OCI-M2 (cell line): Measurements from ENCODE around the gene DOCK10.
"Not testable (repeated sequence)": the region's sequence is repeated elsewhere in the genome, so short reads cannot be mapped to it uniquely, and the experiment has no call there.

ENCODE experiments used
- DNase-seq: peaks from one replicate; lab custom pipeline; 2025; ENCODE audit not compliant: unreplicated experiment; lab: John Stamatoyannopoulos, UW

DOCK10 gene

DNA sequence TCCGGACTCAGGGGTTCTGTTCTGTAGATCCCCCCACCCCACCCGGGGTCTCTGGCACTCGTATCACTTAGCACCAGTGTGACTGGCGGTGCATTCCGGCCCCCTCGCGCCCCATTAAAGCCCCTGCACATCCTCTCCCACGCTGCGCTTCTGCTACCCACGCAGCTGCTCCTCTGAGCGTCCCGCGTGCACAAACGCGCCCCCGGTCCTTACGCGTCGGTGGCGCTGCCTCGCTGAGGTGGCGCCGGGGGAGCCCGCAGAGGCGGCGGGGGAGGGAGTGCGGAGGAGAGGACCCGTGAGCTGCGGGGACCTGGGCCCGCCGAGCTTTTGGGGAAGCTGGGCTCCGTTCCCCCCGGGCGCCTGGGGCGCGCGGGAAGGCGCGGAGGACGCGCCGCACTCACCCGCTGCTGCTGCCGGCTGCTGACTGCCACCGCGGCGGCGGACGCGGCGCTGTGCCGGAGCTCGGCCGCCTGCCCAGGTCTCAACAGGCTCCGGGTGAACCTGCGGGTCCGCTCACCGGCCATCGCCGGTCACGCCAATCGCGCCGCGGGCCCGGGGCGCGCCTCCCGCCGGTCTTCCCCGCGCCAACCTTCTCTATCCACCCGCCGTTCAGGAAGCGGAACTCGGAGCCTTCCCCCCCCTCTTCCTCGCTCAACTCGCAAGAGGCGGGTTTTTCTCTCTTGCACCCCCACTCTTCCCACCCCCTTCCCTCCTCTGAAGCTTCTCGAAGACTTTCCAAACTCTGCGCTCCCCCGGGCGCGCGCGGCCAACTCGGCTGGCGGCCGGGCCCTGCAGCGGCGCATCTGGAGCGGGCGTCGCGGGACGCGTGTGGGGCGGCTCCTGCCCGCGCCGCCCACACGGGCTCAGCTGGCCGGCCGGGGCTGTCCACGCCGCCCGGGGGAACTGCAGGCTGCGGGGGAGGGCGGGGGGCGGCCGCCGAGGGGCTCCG lies at the start of gene DOCK10:
TSS of gene DOCK10 (minus strand) at position 618 of the 949 bp plus-strand sequence. CDS start at position 524, 94 bp downstream.
- no peak for DNase-seq

DNA sequence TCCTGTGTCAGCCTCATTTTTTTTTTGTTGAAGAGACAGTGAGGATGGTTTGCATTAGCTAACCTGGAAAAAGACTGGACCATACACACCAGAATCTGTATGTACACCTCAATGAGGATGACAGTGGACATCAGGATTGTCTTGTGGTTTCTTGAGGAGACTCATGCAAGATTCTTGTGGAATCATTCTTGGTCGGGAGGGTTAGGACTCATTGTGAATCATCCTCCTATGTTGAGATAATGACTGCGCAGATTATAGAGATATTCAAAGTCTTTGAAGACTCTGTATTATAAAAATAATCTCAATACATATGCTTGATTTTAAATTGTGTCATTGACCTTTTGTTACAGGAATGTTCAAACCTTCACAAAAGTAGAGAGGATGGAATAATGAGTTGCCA lies 49.1 kb upstream of the DOCK10 start:
- no peak for DNase-seq

DNA sequence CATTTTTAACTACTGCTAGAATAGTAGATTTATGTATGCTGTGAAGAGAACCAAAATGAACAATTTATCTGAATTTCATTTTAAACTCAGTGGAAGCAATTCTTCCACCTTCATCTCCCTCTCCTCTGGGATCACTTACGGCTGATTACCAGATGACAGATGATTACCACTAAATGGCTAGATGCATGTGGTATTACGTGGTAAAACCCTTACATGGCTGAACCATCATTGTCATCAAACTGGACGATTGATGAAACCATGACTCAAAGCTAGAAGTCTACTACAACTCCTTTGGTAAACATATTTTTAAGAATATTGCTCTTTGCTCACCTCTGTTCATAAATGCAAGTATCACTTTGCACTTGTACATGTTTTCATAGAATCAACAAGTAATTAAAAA lies 48.5 kb upstream of the DOCK10 start:
- no peak for DNase-seq

DNA sequence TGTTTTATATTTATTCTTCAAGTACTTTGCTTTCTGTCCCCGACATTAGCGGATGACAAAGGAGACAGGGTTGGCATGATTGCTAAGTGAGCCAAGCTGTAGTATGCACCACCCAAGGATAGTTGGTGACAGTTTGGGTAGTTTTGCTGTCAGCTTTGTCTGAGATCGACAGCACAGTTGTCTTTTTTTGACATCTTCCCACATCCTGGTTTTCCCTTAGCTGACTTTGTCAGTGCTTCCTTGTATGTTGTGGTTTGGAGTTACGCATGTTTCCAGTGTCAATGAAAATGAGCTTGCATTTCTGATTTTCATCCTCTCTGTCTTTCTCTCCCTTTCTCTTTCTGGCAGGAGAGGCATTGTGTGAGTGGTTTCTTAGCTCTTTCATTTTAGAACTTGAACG lies 44.6 kb upstream of the DOCK10 start:
- no peak for DNase-seq

DNA sequence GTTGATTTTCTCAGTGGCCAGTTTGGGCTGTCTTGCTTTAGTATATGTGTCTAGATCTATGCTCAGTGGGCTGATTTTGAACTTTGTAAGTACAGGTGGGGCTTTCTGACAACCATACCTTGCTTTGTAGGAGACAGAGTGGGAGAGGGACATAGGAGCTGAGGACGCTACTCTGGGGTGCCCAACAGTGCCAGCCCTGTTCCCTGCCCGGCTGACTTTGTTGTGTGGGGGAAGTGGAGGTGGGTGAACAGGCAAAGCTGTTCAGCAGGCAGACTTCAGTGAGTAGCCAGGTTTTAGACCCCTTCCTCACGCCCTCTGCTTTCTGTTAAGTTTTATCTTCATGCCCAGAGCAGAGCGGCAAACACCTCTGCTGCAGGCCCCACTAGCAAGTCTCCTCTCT lies 44.2 kb upstream of the DOCK10 start:
- DNase-seq = no peak

DNA sequence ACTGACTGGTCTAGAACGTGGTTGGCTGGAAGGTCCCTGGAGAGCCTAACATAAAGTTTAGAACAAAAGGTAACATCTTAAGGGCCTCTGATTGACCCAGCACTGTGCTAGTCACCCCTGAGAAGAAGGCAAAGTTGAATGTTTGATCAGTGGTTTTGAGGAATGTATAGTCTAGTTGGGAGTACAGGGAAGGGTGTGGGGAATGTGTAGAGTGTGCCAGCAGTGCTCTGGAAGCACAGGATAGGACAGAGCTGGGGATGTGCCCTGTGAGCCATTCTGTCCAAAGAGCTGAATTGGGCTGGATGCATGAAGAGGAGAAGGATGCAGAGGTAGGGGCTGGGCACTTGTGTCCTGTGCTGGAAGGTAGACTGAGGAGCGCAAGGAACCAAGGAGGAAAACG lies 41.0 kb upstream of the DOCK10 start:
- DNase-seq = no peak

DNA sequence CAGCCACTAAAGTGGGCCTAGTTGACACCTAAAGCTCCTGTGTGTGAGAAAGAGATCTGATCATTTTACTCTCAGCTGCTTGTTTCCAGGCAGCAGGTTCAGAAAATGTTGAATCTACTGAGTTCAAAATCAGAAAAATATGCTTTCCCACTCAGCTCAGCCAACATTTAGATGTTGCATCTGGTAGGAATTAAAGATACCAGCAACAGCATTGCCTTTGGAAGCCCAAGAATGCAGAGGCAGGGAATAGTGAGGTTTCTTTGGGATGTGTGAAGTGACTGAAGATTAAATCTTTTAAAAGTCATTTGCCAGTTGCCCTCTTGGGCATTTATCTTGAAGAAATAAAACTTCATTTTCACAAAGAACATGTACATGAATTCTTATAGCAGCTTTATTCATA lies 33.9 kb upstream of the DOCK10 start:
- no peak for DNase-seq

DNA sequence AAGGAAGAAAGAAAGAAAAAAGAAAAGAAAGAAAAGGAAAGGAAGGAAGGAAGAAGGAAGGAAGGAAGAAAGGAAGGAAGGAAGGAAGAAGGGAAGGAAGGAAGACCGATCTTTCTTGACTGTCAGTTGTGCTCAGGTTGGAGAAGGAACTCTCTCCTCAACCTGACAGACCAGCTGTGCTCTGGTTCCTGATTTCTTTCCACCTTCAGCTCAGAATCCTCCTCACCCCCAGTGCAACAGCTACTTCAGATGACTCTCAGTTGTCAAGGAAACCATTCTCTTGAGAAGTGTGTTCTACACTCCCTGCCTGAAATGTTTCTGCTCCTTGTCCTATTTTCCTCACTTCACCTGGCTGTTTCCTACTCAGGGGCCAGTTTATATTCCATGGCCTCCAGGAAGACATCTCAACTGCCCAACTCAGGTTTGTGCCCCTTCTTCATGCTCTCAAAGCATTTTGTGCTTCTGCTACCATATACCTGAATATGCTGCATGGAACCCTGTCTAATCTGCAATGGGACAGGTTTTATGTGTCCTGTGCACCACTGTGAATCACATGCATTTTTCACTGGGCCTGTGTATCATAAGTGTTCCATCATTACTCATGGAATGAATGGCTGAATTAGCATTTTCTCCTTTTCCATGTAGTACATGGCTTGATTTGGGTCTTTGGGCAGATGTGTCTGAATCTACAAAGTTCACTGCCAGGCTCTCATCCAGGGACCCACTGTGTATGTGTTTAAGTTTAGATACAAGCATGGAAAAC lies 32.8 kb upstream of the DOCK10 start:
- DNase-seq = no peak

DNA sequence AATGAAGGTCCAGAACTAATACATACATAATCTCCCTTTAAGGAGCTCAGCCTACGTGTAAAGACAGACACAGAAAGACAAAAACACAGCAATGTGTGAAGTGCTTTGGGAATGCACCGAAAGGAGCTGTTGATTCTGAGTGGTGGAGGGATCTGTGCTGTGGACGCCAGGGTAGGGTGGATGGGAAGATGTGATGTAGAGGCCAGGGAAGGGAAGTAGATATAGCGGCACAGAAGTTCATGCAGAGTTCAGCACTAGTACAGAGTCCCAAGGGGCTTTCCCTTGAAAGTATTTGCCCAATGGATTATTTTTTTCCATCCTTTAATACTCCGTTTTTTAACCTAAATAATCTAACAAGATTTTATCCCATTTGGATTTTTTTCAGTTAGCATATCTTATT lies 32.1 kb upstream of the DOCK10 start:
- no peak for DNase-seq

DNA sequence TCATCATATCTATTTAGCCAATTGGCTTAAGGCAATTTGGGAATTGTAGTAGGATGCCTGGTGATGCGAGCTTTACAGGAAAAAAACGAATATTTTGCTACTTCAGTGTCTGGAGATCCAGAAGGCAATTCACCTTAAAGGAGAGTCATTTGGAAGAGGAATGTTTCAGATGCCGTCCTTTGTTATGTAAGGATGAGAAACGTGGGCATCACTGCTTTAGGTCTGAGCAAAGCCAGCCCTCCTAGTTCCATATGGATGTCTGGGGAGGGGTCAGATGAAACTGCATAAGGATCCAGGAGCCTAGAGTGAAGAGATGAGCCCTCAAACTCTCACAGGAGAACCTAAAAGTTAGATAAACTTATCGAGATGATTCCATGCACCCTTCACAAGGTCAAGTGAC lies 30.9 kb upstream of the DOCK10 start:
- DNase-seq = no peak

DNA sequence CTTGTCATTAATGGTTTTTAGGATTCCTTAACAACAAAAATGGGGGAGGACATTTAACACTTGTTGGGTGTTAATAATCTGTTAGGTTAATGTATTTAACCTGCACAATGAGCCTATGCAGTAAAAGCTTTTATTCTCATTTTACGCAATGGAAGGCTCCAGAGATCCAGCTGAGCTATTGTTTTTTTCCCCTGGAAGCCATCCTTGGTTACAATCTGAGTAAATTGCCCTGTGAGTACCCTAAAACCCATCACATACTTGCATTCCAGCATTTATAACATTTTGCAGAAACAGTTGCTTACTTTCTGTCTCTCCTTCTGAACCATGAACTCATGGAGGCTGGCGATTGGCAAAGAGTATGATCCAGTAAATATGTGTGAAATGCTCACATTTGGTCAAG lies 30.2 kb upstream of the DOCK10 start:
- DNase-seq = no peak

DNA sequence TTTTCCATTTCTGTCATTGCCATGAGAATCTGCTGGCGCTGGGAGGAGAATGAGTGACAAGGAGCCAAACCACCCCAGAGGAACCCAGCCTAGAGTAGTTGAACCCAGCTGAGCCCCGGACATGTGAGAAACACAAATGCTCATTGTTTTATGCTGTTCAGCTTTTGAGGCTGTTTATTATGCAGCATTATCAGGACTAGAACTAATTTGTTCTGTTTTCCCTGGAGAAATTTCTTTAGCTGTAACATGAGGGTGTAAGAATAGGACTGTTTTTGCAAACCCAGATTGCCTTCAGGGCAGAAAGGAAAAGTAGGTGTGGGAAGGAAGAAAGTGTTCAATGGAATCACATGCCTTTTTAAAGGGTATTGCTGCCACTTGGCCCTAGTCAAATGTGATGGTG lies 28.5 kb upstream of the DOCK10 start:
- no peak for DNase-seq

DNA sequence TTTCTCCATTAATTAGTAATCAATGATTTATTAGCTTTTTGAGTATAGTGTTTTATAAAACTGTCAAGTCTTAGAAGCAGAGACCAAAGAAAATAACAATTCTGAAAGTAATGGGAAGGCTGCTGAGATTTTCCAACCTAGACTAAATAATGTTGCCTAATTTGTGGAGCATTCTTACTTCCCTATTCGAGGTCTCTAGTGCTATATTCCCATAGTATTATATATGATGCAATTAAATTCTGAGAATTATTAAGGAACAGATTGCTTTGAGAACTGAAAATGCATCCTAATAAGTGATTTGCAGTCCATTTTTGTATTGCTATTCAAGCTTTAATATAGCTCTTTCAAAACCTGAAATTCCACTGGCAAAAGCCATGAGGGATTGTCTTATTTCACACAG lies 27.7 kb upstream of the DOCK10 start:
- no peak for DNase-seq

DNA sequence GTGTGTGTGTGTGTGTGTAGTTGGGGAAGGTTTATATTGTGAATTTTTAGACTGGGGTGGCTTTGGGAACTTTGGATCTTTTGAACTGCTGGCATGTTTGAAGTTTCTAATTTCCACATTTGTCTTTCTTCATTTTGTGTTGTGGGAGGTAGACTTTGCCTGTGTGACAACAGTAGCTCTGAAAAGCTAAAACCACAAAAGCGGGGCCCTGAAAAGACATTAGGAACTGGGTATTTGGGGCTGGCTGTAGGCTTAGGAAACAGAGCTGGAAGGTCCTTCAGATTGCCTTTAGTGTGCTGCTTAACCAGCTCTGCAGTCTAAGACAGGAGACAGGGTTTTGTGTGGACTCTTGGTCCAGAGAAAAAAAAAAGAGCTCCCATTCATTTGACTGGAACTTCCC lies 27.2 kb upstream of the DOCK10 start:
- no peak for DNase-seq

DNA sequence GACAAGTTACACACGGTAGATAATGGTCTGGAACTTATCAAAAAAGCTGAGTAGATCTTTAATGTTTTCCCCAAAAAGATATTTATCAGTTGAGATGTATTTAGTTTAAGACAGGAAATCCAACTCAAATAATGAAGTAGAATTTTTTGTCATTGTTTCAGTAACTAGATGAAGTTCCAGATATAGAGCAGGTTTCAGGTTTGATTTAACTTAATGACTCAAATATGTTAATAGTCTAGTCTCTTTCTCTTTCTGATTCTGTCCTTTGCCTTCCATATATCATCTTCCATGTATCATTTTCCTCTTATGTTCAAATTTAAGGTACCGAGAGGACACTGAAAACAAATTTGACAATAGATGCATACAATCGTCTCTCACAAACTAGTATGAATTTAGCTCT lies 23.6 kb upstream of the DOCK10 start:
- DNase-seq = no peak

DNA sequence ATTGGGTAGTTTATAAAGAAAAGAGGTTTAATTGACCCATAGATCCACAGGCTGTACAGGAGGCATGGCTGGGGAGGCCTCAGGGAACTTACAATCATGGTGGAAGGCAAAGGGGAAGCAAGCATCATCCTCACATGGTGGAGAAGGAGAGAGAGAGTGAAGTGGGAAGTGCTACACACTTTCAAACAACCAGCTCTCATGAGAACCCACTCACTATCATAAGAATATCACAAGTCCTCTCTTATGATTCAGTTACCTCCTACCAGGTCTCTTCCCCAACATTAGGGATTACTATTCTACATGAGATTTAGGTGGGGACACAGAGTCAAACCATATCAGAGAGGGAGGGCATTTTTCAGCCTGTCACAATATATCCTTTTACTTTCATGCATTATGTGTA lies 22.7 kb upstream of the DOCK10 start:
- no peak for DNase-seq

DNA sequence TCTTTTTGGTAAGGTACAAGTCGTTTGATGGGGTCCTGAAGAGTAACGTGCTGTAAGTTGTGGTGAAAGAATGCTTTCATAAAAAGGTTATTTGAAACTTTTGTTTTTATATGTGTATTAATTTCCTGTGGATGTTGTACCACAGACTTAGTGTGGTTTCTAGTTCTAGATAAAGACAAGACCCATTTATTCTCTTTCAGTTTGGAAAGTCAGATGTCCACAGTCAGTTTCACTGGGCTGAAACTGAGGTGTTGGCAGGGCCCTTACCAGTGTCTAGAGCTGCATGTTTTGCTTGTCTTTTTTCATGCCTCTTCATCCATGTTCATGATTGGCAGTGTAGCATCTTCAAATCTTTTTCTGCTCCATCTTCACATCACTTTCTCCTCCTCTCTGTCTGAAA lies 22.1 kb upstream of the DOCK10 start:
- DNase-seq = no peak

DNA sequence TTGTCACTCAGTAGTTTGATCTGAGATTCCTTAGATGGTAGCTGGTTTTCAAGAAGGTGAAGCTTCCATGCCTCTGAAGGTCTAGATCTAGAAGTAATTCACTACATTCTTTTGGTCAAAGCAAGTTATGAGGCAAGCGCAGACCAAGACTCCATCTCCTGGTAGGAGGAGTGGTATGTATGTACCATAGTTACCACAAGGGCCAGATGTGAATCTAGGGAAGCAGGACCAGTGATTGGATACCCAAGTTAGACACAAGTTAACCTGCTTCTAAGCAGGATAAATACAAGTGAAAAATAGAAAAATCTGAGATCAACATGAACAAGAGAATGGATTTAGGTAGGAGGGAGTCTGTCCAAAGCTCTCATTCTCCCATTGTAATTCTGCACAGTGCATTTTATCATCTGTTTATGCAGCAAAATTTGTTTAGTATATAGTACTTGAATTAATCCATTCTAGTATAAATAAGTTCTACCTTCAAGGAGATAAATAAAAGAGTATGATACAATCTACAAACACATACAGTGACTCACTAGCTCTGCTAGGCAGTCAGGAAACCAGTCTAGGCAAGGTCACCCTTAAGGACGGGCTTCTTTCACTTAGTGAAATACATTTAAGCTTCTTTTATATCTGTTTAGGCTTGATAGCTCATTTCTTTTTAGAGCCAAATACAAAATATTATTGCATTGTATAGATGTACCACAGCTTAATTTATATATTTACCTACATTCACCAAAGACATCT lies 14.2 kb upstream of the DOCK10 start:
- DNase-seq = no peak

DNA sequence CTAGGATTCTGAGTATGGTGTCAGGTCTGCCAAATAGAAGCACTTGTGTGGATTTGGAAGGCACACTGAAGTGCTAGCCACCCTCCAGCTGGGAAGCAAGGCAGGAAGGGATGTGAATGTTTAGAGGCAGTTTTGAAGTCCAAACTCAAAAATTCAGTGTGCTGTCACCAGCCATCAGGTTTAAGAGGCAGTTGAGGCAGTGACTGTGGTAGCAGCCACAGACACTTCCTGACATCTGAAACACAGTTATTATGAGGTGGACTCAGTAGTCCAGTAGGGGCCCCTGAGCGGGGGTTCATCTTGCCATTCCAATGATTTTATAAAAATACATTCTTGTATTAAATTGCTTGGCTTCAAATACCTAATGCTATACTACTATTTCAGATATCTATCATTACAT lies 13.4 kb upstream of the DOCK10 start:
- DNase-seq = no peak

DNA sequence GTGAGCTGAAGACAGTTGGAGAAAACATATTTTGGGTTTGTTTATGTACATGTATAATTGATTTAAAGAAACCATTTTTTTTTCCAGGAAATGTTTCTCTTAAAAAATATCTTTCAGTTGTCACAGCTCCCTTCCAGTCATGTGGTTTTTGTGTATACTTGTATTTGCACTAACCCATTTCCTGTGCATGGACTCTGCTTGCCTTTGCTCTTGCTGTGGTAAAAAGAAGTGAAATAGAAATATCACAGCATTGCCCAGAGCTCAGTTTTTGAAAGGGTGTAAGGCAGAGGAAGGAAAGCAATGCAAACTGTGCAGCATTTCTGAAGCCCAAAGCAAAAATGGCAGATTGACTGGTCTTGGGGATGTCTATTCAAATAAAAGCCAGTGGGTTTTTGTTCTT lies 10.4 kb upstream of the DOCK10 start:
- no peak for DNase-seq

DNA sequence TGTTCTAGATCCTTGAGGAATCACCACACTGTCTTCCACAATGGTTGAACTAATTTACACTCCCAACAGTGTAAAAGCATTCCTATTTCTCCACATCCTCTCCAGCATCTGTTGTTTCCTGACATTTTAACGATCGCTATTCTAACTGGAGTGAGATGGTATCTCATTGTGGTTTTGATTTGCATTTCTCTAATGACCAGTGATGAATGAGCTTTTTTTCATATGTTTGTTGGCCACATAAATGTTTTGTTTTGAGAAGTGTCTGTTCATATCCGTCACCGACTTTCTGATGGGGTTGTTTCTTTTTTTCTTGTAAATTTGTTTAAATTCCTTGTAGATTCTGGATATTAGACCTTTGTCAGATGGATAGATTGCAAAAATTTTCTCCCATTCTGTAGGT lies 5.2 kb upstream of the DOCK10 start:
- DNase-seq = not testable (repeated sequence)

DNA sequence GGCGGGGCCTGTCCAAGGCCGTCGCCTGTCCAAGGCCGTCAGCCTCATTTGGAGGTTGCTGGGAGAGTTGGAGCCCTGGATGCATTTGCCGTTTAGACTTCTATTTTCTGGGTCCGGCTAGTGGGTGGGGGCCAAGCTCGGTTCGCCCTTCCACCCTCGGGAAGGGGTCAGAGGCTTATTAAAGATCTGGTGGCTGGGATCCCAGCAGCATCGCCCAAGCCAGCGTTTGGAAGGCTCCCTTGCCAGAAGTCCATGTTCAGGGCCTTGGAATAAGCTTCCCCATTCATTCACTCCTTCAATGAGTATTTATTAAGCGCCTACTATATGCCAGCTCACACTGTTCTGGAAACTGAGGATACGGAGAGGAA lies 516 bp upstream of the DOCK10 start:
- DNase-seq = no peak
